Measurements from ENCODE around the gene MAML2.

DNA sequence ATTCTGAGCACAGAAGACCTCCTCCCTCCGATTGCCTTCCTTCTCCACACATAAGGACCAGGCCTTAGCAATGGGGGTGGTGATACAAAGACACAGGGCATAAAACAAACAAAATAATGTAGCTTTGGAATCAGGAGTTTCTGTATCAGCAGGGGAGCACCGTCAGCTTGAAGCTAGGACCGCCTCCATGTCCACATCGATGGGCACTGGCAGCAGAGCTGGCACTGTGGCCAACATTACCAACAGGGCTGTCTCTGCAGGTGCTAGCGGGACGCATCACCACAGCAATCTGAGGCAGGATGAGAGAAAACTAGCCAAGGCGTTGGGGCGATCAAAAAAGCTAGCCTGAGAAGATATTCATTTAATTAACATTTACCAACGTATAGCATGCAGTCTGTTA, 201.4 kb downstream of the MAML2 start:
- TF ChIP-seq POLR2AphosphoS5 (IDR thresholded peaks at IDR 0.05): no peak
- TF ChIP-seq CTCF (IDR thresholded peaks at IDR 0.05): no peak

Data from stomach (tissue), 4 donors.